RWPE2 (cell line): ENCODE data around the gene DTWD1.
"Not testable (repeated sequence)": the region's sequence is repeated elsewhere in the genome, so short reads cannot be mapped to it uniquely, and the experiment has no call there.

Experiments
- ATAC-seq: fragments of 200-7000 bp; cut with Tn5 transposase; 3 replicates; pipeline ENCODE4 v1.9.1; 2021; ENCODE audit warnings: low read depth
- DNase-seq: peaks from one replicate; pipeline ENCODE4 v3.0.0-alpha.2; 2020; ENCODE audit warnings: low spot score
- H3K27ac ChIP-seq: fragments of 450-650 bp; 2 replicates; pipeline ENCODE4 v1.5.1; 2017; ENCODE audit warnings: mild to moderate bottlenecking; ENCODE audit not compliant: poor library complexity, severe bottlenecking
- H3K27me3 ChIP-seq: fragments of 250-450 bp; sonication (Bioruptor Pico); 2 replicates; pipeline ENCODE4 v1.5.1; 2021; ENCODE audit warnings: mild to moderate bottlenecking, moderate library complexity; ENCODE audit not compliant: insufficient read depth, poor library complexity, severe bottlenecking
- H3K36me3 ChIP-seq: fragments of 250-450 bp; sonication (Bioruptor Pico); 2 replicates; pipeline ENCODE4 v1.5.1; 2020; ENCODE audit warnings: low read depth, mild to moderate bottlenecking, moderate library complexity
- H3K4me1 ChIP-seq: fragments of 250-450 bp; sonication (Bioruptor Pico); 2 replicates; pipeline ENCODE4 v1.5.1; 2021; ENCODE audit warnings: mild to moderate bottlenecking, moderate library complexity; ENCODE audit not compliant: insufficient read depth, poor library complexity, severe bottlenecking
- H3K4me3 ChIP-seq: fragments of 250-450 bp; sonication (Bioruptor Pico); 2 replicates; pipeline ENCODE4 v1.5.1; 2021; ENCODE audit warnings: mild to moderate bottlenecking, moderate library complexity; ENCODE audit not compliant: severe bottlenecking
- H3K9me3 ChIP-seq: fragments of 250-450 bp; sonication (Bioruptor Pico); 2 replicates; pipeline ENCODE4 v1.5.1; 2021; ENCODE audit warnings: mild to moderate bottlenecking, moderate library complexity; ENCODE audit not compliant: severe bottlenecking
- TF ChIP-seq, protein P1 (sequence below): fragments of 450-650 bp; IDR thresholded peaks from one replicate; pipeline ENCODE4 v1.5.1; 2017; ENCODE audit warnings: mild to moderate bottlenecking, moderate library complexity; ENCODE audit not compliant: poor library complexity, severe bottlenecking

DTWD1 gene

DNA sequence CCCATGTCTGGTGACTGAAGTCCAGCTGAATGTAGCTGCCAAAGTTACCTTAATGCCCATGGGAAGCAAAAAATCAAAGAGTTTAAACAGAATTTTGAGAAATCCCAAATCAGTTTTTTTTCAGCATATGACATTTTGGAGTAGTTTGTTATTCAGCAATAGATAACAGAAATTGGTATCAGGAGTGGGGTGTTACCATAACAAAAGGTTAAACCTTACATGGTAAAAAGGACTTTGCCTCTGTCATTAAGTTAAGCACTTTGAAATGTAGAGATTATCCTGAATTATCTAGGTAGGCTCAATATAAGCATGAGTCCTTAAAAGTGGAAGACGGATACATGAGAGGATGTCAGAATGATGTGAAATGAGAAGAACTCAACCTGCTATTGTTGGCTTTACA lies 32.1 kb downstream of the DTWD1 start:
- H3K4me1 ChIP-seq = no peaks in the 10 kb centered on the region
- H3K9me3 ChIP-seq = peaks cover 7% of the 10 kb centered on the region
- TF ChIP-seq, protein P1, sequence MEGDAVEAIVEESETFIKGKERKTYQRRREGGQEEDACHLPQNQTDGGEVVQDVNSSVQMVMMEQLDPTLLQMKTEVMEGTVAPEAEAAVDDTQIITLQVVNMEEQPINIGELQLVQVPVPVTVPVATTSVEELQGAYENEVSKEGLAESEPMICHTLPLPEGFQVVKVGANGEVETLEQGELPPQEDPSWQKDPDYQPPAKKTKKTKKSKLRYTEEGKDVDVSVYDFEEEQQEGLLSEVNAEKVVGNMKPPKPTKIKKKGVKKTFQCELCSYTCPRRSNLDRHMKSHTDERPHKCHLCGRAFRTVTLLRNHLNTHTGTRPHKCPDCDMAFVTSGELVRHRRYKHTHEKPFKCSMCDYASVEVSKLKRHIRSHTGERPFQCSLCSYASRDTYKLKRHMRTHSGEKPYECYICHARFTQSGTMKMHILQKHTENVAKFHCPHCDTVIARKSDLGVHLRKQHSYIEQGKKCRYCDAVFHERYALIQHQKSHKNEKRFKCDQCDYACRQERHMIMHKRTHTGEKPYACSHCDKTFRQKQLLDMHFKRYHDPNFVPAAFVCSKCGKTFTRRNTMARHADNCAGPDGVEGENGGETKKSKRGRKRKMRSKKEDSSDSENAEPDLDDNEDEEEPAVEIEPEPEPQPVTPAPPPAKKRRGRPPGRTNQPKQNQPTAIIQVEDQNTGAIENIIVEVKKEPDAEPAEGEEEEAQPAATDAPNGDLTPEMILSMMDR = no peak
- no peak for ATAC-seq
- H3K36me3 ChIP-seq = no peaks in the 10 kb centered on the region
- H3K27ac ChIP-seq = no peak overlapping the region
- no peak overlapping the region for H3K4me3 ChIP-seq
- no peaks in the 10 kb centered on the region for H3K27me3 ChIP-seq
- no peak for DNase-seq

DNA sequence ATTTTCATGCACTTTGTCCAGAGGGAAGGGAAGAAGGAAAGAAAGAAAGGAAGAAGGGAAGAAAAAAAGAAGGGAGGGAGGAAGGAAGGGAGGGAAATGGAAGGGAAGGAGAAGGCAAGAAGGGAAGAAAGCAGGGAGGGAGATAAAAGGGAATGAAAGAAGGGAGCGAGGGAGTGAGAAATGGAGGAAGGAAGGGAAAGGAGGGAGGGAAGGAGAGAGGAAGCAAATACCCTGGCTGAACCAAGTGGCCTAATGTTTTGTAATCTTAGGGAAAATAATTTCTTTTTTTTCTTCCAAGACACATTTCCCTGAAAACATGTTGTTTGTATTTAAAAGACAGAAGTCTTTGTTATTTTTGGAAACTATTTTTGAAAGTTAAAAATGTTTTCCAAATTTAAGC lies 35.9 kb downstream of the DTWD1 start:
- DNase-seq (no peak), ATAC-seq (no peak)
- H3K9me3 ChIP-seq = peaks cover 7% of the 10 kb centered on the region
- no peak overlapping the region for H3K4me3 ChIP-seq
- TF ChIP-seq, protein P1 = no peak
- H3K4me1 ChIP-seq = no peaks in the 10 kb centered on the region
- H3K36me3 ChIP-seq = no peaks in the 10 kb centered on the region
- H3K27ac ChIP-seq = no peak overlapping the region
- no peaks in the 10 kb centered on the region for H3K27me3 ChIP-seq

DNA sequence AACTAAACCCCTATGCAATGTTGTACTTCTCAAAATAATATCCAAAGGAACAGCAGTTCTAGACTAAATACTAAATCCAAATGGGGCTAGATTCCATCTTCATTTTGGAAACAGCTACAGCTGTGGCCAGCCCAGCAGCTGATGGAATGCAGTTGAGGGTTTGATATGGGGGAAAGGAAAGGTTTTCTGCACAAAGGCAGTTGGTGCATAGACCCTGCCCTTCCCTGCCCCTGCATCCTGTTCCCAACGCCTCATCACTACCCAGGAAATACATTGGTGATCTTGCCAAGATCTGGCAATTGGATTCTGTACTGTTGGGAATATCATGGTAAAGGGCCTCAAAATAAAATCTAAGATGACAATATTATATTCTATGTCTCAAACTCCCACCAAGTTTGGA lies 43.9 kb downstream of the DTWD1 start:
- H3K4me3 ChIP-seq = no peak overlapping the region
- ATAC-seq = no peak

DNA sequence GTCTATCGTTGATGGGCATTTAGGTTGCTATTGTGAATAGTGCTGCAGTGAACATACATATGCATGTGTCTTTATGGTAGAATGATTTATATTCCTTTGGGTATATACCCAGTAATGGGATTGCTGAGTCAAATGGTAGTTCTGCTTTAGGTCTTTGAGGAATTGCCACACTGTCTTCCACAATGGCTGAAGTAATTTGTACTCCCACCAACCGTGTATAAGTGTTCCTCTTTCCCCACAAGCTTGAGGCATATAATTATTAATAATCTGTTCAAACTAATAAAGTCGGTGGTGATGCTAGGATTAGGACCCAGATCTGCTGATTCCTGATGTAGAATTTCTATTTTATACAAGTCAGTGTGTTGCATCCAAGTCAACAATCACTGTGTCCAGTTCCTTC lies 45.6 kb downstream of the DTWD1 start:
- not testable (repeated sequence) for H3K4me1 ChIP-seq, DNase-seq, H3K4me3 ChIP-seq, H3K9me3 ChIP-seq, ATAC-seq, H3K27ac ChIP-seq, H3K36me3 ChIP-seq, H3K27me3 ChIP-seq

More for the DNA sequence above, 43.9 kb downstream of the DTWD1 start:
- Histone ChIP-seq H3K9me3 (no peaks in the 10 kb centered on the region), H3K27me3 (no peaks in the 10 kb centered on the region), H3K36me3 (no peaks in the 10 kb centered on the region), H3K4me1 (no peaks in the 10 kb centered on the region), H3K27ac (no peak overlapping the region)
- no peak for DNase-seq
- TF ChIP-seq, protein P1 = no peak

DNA sequence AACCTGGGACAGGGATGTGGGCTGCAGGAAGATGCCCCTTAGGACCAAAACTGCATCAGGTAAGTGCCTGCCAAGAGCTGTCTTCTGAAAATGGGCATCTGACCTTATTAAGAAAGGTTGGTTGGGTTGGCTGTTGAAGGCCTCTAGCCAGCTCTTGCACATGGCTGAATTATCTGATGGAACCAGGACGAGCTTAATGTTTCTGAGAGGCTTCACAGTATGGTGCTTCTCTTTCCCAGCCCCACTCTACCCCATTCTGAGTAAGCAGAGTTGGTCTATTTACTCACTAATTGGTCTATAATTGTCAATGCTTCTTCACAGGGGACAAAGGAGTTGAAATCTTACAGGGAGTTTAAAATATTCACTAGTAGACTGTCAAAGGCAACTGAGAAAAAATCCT lies 48.4 kb downstream of the DTWD1 start:
- H3K27me3 ChIP-seq = no peaks in the 10 kb centered on the region
- no peak for DNase-seq

More for the DNA sequence above, 48.4 kb downstream of the DTWD1 start:
- Histone ChIP-seq H3K9me3 (no peaks in the 10 kb centered on the region), H3K4me1 (peaks cover 9% of the 10 kb centered on the region), H3K4me3 (no peak overlapping the region), H3K27ac (no peak overlapping the region), H3K36me3 (no peaks in the 10 kb centered on the region)
- ATAC-seq = no peak
- TF ChIP-seq, protein P1 = no peak
